KBM-7 (cell line): ENCODE measurements around the gene BOK.
"Not testable (repeated sequence)": the region's sequence is repeated elsewhere in the genome, so short reads cannot be mapped to it uniquely, and the experiment has no call there.

Source experiments
- DNase-seq: peaks from one replicate; pipeline ENCODE4 v3.0.0-alpha.2; 2015
- in situ Hi-C: fragments of 300-500 bp; cut with MboI; formaldehyde crosslinking; loops from 2 replicates; pipeline ENCODE4 v1.14.3; 2020; ENCODE audit warnings: low sequenced_read_pairs, low pct_unique_long_range_greater_than_20kb, mixed read lengths

The BOK gene

DNA sequence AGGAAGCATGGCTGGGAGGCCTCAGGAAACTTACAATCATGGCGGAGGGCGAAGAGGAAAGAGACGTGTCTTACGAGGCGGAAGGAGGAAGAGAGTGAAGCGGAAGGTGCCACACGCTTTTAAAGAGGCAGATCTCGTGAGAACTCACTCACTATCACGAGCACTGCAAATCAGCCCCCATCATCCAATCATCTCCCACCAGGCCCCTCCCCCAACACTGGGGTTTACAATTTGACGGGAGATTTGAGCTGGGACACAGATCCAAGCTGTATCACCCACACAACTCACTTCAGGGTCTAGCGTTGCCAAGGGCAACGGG, 5.1 kb upstream of the BOK start:
- in situ Hi-C loops, result no loop called here
- no peak for DNase-seq

DNA sequence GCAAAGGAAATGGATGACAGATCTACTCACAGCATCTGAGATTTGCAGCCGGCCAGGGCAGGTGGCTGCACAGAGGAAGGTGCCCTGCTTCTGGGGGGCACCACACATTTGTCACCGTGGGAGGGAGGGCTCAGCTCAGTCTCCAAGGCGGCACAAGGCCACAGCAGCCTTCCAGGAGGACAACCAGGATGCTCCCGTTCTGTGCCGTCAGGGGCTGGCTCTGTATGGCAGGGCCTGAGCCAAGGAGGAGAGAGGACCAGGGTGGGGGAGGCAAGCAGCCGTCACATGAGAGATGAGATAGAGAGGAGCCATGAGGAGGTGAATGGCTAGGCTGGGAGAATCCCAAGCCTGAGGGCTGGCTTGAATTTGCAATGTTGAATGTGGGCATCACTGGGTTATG, 4.6 kb upstream of the BOK start:
- in situ Hi-C loops, result no loop called here

DNA sequence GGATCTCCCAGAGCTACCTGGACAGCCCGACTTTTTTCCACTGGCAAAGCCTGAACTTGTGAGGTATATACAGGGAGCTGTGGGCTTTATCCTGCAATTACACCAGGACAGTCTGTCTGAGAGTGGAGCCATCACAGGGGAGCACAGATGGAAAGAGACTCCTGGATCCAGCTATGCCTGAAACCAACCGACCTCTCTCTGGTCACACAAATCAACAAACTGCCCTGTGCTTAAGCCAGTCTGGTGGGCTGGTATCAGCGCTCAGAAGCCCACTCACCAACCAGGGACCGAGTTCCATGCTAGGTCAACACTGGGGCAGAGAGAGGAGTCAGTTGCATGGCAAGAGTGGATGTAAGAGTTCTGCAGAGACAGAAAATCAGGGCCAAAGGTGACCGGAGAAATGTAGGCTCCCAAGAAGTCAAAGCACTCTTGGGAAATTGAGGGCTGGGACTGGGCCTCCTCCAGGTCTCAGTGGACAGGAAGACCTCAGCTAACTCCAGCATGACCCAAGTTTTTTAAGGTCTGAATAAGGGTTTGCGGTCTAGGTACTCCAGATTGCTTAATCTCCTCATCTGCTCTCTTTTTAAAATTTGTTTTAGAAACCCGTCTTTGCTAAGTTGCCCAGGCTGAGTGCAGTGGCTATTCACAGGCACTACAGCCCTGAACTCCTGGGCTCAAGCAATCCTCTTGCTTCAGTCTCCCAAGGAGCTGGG, 3.8 kb upstream of the BOK start:
- DNase-seq, result no peak
- in situ Hi-C loops, result no loop called here

More for the DNA sequence above, 4.6 kb upstream of the BOK start:
- DNase-seq, result no peak

DNA sequence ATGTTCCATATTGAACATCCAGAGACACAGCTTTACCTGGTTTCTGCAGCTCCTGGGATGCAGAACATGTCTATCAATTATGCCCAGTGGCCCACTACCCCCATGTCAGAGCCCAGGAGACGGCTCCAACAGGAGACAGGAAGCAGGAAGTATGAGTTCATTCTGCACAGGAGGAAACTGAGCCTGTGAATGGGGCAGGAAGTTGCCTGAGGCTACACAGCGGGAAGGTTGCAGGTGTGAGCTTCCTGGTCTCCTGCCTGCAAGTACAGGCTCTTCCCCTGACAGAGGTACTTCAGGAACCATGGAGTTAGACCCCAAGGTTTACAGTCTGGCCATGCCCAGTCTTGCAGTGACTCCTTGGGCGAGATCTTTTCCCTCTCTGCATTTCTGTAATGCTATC, 2.8 kb upstream of the BOK start:
- DNase-seq, result no peak
- in situ Hi-C loops, result no loop called here

DNA sequence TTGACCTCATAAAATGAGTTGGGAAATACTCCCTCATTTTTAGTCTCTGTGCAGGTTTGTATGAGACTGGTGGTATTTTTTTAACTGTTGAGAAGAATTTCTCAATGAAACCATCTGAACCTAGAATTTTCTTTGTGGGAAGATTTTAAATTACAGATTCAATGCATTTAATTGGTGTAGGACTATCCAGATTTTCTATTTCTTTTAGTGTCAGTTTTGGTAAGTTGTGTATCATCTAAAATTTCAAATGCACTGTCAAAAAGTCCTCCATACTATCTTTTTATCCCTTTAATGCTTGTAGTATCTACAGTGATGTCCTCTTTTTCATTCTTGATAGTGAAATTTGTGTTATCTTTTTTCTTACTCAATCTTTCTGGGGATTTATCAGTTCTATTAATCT, 1.8 kb upstream of the BOK start:
- in situ Hi-C loops, result no loop called here
- no peak for DNase-seq

DNA sequence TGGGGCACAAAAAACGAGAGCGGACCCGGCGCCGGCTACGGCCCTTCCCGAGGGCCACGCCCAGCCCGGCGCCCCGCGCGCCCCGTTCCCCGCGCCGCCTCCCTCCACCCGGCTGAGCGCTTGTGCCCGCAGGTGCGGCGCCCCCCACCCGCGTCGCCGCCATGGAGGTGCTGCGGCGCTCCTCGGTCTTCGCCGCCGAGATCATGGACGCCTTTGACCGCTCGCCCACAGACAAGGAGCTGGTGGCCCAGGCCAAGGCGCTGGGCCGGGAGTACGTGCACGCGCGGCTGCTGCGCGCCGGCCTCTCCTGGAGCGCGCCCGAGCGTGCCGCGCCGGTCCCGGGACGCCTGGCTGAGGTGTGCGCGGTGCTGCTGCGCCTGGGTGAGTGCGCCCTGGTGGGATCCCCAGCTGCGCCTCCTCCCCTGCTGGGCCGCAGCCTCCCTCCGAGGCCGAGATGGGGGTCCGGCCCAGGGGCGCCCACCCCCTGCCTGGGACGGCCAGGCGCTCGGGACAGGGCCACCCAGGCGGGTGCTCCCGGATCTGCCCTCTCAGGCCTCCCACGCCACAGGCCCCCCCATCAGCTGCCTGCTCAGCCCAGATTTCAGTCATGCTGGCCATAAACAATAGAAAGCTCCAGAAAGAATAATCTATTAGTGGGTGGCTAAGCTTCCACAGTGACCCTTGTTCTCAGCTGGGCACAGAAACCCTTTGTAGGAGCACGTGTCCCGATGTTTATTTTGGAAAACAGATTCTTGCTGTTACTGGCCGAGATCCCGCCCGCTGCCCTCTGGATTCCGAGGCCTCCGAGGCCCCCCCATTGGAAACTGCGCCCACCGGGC, 997 bp downstream of the BOK start:
- in situ Hi-C loops, result no loop called here
- no peak for DNase-seq

DNA sequence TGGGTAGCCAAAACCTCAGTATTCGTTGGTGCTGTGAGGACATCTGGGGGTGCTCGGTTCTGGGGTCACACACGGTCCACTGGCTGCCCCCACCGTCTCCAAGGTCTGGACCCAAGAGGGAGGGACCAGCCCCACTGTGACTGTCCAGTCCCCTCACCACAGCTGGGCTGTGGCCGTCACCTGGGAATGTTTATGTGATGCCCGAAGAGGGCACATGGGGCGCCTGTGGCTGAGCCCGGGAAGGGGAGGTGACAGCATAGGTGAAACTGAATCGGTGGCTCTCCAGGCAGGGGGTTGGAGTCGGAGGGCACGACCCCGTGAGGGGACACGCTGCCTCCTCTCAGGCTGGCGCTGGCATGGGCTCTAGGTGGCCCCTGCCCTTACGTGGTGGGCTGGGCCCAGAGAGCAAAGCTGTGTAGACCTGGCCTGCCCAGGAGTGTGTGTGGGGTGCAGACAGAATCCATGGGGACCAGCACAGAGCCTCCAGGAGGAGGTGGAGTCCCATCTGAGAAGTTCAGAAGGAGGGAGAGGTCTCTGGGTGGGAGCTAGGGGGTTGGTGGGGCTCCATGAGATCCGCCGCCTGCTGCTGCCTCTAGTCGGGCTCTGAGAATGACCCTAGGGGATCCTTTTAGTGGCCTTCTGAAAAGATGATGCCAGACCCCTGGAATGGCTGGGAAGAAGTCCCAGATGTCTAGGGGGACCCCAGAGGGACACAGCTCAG, 1.8 kb downstream of the BOK start:
- in situ Hi-C loops, result no loop called here
- no peak for DNase-seq

DNA sequence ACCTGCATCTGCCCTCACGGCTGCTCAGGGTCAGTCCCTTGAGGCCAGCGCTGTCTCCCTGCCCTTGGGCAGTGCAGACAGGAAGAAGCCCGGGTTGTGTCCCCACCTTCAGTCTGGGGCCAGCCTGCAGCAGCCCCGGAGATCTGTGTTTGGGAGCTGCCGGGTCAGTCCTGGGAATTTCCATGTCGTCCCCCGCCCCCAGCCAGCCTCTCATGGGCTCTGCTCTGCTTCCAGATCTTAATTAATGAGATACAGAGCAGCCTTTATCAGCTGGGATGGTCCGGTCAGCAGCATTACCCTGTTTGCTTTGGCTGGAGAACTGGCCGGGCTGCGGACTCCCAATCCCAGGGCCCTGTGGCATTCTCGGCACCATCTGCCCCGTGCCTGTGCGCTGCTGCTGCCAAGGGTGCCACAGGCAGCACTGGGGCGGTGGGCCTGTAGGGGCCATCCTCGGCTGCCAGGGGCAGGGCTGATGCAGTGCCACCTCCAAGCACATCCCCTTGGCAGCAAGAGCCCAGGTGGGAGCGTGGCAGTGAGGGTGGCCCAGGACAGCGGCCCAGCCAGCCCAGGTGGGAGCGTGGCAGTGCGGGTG, 2.4 kb downstream of the BOK start:
- no peak for DNase-seq
- in situ Hi-C loops, result no loop called here

DNA sequence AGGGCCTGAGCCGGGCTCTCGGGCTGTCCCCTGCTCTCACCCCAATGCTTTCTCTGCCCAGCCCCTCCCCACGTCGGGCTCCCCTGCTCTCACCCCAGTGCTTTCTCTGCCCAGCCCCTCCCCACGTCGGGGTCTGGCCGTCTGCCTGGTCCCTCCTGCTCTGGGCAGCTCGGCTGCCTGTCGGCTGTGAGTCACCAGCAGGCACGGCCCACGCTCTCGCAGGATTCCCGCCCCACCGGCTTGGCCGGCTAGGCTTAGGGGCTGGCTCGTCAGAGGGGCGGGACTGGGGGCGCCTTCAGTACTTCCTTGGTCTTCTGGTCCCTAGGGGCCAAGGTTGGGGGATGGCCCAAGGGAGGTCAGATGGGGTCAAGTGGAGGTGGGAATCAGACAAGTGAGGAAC, 3.3 kb downstream of the BOK start:
- DNase-seq, result no peak
- in situ Hi-C loops, result no loop called here

DNA sequence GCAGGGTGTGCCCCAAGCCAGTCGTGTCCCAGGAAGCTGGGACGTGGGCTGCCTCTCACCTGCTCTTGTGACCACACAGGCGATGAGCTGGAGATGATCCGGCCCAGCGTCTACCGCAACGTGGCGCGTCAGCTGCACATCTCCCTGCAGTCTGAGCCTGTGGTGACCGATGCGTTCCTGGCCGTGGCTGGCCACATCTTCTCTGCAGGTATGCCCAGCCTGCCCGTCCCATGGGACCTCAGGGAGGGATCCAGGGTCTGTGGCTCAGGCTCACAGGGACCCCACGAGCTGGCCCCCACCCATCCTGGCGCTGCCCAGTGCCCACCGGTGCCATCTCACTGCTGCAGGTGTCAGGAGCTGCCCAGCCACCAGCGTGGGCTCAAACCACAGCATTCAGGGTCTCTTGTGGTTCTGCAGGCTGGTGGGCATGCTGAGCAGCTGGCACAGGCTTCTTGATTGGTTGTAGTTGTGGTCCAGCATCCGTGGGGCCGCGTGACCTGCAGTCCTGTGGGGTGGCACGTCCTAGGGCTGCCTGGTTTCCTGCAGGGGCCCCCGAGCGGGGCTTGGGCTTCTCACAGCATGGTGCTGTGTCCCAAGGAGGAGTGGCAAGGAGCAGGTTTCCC, 3.8 kb downstream of the BOK start:
- in situ Hi-C loops, result no loop called here
- DNase-seq, result no peak

DNA sequence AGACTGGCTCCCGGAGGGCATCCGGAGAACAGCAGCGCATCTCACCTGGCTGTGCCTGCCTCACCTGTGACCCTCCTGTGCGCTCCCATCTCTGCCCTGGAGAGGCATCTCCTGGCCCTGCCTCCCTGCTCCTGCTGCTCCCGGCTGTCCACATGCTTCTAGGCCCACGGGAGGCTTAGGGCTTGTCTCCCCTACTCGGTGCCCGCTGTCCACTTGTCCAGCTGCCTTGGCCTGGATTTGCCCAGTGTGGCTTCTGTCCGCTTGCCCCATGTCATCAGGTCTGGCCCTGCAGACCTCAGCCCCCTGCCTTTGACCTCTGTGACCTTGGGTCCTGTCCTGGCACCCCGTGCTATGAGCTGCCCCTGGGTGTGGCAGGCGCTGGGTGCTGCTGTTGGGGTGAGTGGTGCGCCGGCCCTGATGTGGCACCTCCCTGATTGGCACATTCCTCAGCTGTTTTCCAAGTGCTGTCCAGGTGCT, 4.5 kb downstream of the BOK start:
- no peak for DNase-seq
- in situ Hi-C loops, result no loop called here

DNA sequence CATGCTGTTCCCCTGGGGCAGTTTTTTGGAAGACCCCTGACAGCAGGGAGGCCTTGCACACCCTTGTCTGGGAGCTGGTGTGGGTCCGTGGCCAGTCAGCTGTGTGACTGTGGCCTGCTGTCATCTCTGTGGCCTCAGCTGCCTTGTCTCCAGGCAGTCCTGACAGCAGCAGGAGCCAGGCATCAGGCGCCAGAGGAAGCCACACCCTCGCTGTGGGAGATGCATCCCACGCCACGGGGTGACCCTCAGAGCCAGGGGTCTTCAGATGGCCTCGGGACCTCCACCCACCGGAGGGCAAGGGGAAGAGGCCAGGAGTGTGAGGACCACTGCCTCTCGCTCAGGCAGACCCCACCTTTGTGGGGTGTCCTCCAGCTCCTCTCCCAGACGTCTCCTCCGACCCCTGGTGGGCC, 5.0 kb downstream of the BOK start:
- in situ Hi-C loops, result no loop called here
- DNase-seq, result no peak

DNA sequence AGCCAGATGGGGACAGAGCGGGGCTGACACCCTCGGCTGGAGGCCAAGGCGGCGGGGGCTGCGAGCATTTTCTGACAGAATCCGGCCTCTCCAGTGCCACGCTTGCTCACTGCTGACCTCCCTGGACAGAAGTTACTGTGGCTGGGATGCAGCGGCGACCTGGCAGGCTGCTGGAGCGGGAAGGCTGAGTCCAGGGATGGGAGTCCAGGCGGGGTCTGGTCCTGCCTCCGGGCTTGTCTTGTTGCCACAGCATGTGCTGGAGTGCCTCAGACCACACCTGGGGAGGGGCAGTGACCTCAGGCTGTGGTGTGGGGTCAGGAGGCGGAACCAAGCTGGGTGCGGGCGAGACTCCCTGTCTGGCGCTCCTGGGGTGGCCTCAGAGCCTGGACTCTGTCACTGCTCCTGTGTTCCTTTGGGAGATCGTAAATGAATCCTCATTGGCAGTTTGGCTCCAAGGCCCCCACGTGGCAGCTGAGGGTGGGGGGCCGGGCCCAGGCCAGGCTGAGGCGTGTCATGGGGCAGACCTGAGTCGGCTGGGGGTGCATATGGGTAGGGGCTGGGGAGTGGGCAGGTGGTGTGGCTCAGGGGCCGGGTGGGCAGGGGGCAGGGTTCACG, 5.5 kb downstream of the BOK start:
- DNase-seq, result no peak
- in situ Hi-C loops, result no loop called here

DNA sequence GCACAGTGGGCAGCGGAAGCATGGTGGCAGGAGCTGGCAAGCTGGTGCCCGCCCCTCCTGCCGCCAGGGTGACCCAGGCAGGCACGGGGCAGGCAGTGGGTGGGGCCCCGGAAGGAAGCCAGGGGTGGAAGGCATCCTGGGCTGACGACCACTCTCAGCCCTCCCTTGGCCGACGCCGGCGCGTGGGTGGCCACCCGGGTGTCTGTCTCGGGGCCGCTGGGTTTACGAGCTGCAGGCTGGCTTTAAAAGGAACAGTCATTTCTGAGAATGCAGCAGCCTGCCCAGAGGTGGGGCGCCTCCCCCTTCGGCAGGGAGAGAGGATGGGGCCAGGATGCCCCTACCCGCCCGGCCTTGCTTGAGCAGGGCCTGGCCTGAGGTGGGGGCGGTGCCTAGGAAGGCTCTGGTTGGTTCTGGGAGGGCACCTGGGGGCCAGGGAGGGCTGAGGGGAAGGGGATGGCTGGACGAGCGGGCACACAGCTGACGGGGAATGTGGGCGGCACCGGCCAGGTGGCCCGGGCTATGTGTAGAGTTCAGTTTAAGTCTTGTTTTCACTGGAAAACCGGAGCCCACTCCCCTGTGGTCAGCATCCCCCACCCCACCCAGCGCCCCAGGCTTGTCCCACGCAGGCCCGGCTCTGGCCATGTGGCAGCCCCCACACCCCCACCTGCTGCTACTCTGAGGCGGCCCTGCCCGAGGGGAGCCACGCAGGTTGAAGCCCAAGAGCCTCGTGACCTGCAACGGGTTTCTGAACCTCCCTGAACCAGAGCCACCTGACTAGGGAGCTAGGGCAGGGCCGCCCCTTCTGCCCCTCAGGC, 6.3 kb downstream of the BOK start:
- in situ Hi-C loops, result no loop called here
- DNase-seq, result no peak

DNA sequence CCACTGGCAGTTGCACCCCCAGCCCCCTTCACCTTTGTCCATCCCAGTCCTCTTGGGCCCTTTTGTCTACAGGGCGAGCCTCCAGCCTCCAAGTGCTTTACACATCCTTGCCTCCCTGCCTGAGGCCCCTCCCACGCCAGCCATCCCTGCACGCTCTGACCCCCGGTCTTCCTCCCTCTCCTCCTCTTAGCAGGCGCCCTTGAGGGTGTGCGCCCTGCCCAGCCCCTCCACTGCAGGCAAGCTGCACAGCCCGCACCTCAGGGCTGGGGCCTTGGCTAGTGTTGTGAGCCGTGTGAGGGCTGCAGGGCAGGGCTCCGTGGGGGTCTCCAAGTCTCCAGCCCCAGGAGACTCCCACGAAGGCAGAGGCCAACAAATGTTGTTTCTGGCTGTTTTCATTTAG, 6.9 kb downstream of the BOK start:
- DNase-seq, result no peak
- in situ Hi-C loops, result no loop called here

DNA sequence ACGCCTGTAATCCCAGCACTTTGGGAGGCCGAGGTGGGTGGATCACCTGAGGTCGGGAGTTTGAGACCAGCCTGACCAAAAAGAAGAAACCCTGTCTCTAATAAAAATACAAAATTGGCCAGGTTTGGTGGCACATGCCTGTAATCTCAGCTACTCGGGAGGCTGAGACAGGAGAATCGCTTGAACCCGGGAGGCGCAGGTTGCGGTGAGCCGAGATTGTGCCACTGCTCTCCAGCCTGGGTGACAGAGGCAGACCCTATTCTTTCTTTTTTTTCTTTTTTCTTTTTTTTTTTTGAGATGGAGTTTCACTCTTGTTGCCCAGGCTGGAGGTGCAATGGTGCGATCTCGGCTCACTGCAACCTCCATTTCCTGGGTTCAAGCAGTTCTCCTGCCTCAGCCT, 7.5 kb downstream of the BOK start:
- DNase-seq, in situ Hi-C loops: not testable (repeated sequence)

DNA sequence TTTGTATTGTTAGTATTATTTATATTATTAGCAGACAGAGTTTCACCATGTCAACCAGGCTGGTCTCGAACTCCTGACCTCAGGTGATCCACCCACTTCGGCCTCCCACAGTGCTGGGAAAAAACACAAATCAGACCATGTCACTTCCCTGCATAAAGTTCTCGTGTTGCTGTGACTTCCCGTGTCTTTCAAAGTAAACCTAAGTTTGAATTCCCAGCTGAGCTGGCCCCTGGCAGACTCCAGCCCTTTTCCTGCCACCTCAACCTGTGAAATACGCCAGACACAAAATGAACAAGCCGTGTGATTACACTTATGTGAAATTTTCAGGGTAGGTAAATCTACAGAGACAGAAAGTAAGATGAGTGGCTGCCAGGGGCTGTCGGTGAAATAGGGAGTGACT, 7.9 kb downstream of the BOK start:
- DNase-seq, result no peak
- in situ Hi-C loops, result no loop called here

DNA sequence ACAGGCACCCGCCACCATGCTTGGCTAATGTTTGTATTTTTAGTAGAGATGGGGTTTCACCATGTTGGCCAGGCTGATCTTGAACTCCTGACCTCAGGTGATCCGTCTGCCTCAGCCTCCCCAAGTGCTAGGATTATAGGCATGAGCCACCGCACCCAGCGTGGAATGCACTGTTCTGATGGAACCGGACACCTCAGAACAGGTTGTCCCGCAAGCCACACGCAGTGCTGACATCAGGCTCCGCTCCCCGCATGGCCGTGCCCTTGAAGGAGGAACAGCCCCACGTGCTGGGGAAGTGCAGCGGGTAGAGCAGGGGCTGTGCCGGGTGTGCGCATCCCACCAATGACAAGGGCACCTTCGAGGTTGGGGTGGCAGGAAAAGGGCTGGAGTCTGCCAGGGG, 8.7 kb downstream of the BOK start:
- in situ Hi-C loops, DNase-seq: not testable (repeated sequence)
